ENCODE results near the gene YLPM1.

The YLPM1 gene

GRCh38 chr14:74737753-74738325 is 25.3 kb upstream of the YLPM1 start:
- POLR2A ChIA-PET = no interaction called here
- Histone ChIP-seq H3K27ac (ENCODE audit: extremely low read depth, low read depth, low read length) (no peak overlapping the region), H3K36me3 (ENCODE audit: control insufficient read depth in 2 of 2, insufficient read depth in 1 of 2, low read length in 2 of 2) (peaks cover 36 to 52% of the 10 kb centered on the region in 2 experiments), H3K9me3 (ENCODE audit: control insufficient read depth, insufficient read depth, low read depth, low read length) (no peaks in the 10 kb centered on the region), H3K4me3 (ENCODE audit: low read depth, low read length) (no peak overlapping the region), H3K4me1 (ENCODE audit: control insufficient read depth, insufficient read depth, low read length) (no peaks in the 10 kb centered on the region; the same call in 1 of the 2 replicates)
- TF ChIP-seq ZNF202 (tag by site-specific recombination; IDR thresholded peaks at IDR 0.05; ENCODE audit: borderline replicate concordance) (no peak), ZBTB48 (tag by site-specific recombination; IDR thresholded peaks at IDR 0.05) (no peak), ZNF146 (tag by site-specific recombination; IDR thresholded peaks at IDR 0.05) (no peak), ZNF214 (tag by site-specific recombination; IDR thresholded peaks at IDR 0.05; ENCODE audit: borderline replicate concordance) (no peak), RBAK (tag by site-specific recombination; IDR thresholded peaks at IDR 0.05) (no peak), ZNF707 (tag by site-specific recombination; IDR thresholded peaks at IDR 0.05) (no peak), ZNF843 (tag by site-specific recombination; IDR thresholded peaks at IDR 0.05) (no peak), ZNF354C (tag by site-specific recombination; IDR thresholded peaks at IDR 0.05; ENCODE audit: borderline replicate concordance, low read depth) (no peak), ZNF416 (tag by site-specific recombination; IDR thresholded peaks at IDR 0.05) (no peak), ZNF777 (tag by site-specific recombination; IDR thresholded peaks at IDR 0.05; ENCODE audit: borderline replicate concordance) (no peak), TCF7L2 (IDR thresholded peaks at IDR 0.05; ENCODE audit: borderline replicate concordance, low read depth, low read length) (no peak), ZNF324 (tag by site-specific recombination; IDR thresholded peaks at IDR 0.05) (no peak), ZNF426 (tag by site-specific recombination; IDR thresholded peaks at IDR 0.05) (no peak), ZFP37 (tag by site-specific recombination; IDR thresholded peaks at IDR 0.05) (no peak), ZNF654 (tag by site-specific recombination; IDR thresholded peaks at IDR 0.05; ENCODE audit: low read depth) (no peak), KLF1 (tag by site-specific recombination; IDR thresholded peaks at IDR 0.05) (no peak), GLIS1 (tag by site-specific recombination; IDR thresholded peaks at IDR 0.05) (no peak), ZNF311 (tag by site-specific recombination; IDR thresholded peaks at IDR 0.05; ENCODE audit: borderline replicate concordance) (no peak), ZNF155 (tag by site-specific recombination; IDR thresholded peaks at IDR 0.05) (no peak), ZNF514 (tag by site-specific recombination; IDR thresholded peaks at IDR 0.05) (no peak)
- CTCF ChIA-PET = no interaction called here

DNA sequence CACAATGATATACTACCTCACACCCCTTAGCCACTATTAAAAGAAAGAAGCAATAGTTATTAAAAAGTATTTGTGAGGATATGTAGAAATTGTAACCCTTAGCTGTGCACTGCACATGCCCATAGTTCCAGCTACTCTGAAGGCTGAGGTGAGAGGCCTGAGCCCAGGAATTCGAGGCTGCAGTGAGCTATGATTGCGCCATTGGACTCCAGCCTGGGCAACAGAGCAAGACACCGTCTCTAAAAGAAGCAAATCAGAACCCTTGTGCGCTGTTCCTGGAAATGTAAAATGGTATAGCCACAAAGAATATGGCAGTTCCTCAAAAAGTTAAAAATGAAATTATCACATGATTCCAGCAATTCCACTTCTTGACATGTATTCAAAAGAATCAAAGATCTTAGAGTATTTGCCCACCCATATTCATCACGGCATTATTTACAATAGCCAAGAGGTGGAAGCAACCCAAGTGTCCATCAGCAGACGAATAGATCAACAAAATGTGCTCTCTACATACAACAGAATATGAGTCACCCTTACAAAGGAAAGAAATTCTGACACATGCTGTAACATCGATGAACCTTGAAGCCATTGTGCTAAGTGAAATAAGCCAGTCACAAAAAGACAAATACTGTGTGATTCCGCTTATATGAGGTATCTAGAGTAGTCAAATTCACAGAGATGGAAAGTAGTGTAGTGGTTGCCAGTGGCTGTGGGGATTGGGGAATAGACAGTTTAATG is 23.7 kb upstream of the YLPM1 start:
- peaks cover 30 to 40% of the 10 kb centered on the region in 2 experiments for H3K36me3 ChIP-seq (ENCODE audit: control insufficient read depth in 2 of 2, insufficient read depth in 1 of 2, low read length in 2 of 2)
- ChIA-PET POLR2A (interaction anchor here (1.4 kb wide), 1 partner anchor 24 kb away, joined by 5 read pairs; the partner anchor contains the start of gene YLPM1), CTCF (interaction anchor here (1.2 kb wide), 1 partner anchor 18 kb away, joined by 3 read pairs; no protein-coding TSS in a partner anchor)
- H3K27ac ChIP-seq (ENCODE audit: extremely low read depth, low read depth, low read length) = no peak overlapping the region
- TF ChIP-seq ZBTB20 (tag by site-specific recombination; IDR thresholded peaks at IDR 0.05) (no peak), ZNF274 (IDR thresholded peaks at IDR 0.05; ENCODE audit: low read length) (no peak), ZNF274 (tag by site-specific recombination; IDR thresholded peaks at IDR 0.05; ENCODE audit: borderline replicate concordance) (no peak), ZSCAN4 (tag by site-specific recombination; IDR thresholded peaks at IDR 0.05) (no peak), ZNF140 (tag by site-specific recombination; IDR thresholded peaks at IDR 0.05) (no peak), TCF7L2 (IDR thresholded peaks at IDR 0.05; ENCODE audit: borderline replicate concordance, low read depth, low read length) (no peak), ZNF16 (tag by site-specific recombination; IDR thresholded peaks at IDR 0.05; ENCODE audit: low read depth) (no peak), ZNF292 (tag by site-specific recombination; IDR thresholded peaks at IDR 0.05; ENCODE audit: borderline replicate concordance, low read depth) (no peak), GLIS1 (tag by site-specific recombination; IDR thresholded peaks at IDR 0.05) (no peak), WT1 (tag by site-specific recombination; IDR thresholded peaks at IDR 0.05) (no peak), ZNF624 (tag by site-specific recombination; IDR thresholded peaks at IDR 0.05) (no peak)
- TF ChIP-seq, protein P1, sequence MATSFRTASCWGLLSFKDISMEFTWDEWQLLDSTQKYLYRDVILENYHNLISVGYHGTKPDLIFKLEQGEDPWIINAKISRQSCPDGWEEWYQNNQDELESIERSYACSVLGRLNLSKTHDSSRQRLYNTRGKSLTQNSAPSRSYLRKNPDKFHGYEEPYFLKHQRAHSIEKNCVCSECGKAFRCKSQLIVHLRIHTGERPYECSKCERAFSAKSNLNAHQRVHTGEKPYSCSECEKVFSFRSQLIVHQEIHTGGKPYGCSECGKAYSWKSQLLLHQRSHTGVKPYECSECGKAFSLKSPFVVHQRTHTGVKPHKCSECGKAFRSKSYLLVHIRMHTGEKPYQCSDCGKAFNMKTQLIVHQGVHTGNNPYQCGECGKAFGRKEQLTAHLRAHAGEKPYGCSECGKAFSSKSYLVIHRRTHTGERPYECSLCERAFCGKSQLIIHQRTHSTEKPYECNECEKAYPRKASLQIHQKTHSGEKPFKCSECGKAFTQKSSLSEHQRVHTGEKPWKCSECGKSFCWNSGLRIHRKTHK (tag by site-specific recombination; IDR thresholded peaks at IDR 0.05) = no peak
- TF ChIP-seq, protein P2, sequence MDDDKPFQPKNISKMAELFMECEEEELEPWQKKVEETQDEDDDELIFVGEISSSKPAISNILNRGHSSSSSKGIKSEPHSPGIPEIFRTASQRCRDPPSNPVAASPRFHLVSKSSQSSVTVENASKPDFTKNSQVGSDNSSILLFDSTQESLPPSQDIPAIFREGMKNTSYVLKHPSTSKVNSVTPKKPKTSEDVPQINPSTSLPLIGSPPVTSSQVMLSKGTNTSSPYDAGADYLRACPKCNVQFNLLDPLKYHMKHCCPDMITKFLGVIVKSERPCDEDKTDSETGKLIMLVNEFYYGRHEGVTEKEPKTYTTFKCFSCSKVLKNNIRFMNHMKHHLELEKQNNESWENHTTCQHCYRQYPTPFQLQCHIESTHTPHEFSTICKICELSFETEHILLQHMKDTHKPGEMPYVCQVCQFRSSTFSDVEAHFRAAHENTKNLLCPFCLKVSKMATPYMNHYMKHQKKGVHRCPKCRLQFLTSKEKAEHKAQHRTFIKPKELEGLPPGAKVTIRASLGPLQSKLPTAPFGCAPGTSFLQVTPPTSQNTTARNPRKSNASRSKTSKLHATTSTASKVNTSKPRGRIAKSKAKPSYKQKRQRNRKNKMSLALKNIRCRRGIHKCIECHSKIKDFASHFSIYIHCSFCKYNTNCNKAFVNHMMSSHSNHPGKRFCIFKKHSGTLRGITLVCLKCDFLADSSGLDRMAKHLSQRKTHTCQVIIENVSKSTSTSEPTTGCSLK (tag by site-specific recombination; IDR thresholded peaks at IDR 0.05) = no peak
- H3K9me3 ChIP-seq (ENCODE audit: control insufficient read depth, insufficient read depth, low read depth, low read length) = no peaks in the 10 kb centered on the region
- H3K4me1 ChIP-seq (ENCODE audit: control insufficient read depth, insufficient read depth, low read length) = no peaks in the 10 kb centered on the region; the same call in 1 of the 2 replicates
- no peak overlapping the region for H3K4me3 ChIP-seq (ENCODE audit: low read depth, low read length)

All from HEK293 (cell line).